ENCODE data around the gene MLX.

MLX gene

DNA sequence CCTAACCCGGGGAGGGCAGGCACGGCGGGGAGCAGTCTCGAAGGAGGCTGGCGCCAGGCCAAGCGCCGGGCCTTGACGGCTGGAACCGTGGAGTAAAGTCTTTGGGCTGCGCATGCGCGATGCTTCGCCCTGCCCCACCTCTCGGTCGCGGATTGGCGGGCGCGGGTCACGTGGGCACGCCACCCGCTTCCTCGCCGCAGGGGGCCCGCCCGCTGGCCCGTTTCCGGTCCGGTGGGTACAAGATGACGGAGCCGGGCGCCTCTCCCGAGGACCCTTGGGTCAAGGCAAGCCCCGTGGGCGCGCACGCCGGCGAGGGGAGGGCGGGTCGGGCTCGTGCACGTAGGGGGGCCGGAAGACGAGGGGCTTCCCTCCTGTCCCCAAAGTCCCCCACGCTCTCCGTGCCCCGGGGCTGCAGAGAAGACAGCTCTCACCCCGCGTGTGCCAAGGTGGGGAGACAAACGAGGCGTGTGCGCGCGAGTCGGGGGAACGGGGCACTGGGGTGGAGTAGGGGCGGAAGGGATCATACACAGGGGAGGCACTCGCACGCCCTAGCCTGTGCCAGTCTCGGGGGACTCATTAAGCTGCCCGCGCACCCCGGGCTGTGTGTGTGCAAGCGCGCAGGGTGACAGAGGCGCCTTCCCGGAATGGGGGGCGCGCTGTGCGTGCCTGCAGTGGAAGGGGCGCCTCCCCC lies at the start of gene MLX:
TSS of gene MLX (plus strand) at position 218 of the 691 bp plus-strand sequence. CDS start at position 243, 25 bp downstream.
- peak; percentile 83 for DNase-seq

- peak; percentile 83 for DNase-seq
Observed at GRCh38 chr17:42517516-42517915, 49.4 kb upstream of the MLX start.

- peak; percentile 90 for DNase-seq
Observed at GRCh38 chr17:42518046-42518754, 48.7 kb upstream of the MLX start.

- peak; percentile 69 for DNase-seq
Observed at GRCh38 chr17:42518755-42519545, 48.0 kb upstream of the MLX start.

DNA sequence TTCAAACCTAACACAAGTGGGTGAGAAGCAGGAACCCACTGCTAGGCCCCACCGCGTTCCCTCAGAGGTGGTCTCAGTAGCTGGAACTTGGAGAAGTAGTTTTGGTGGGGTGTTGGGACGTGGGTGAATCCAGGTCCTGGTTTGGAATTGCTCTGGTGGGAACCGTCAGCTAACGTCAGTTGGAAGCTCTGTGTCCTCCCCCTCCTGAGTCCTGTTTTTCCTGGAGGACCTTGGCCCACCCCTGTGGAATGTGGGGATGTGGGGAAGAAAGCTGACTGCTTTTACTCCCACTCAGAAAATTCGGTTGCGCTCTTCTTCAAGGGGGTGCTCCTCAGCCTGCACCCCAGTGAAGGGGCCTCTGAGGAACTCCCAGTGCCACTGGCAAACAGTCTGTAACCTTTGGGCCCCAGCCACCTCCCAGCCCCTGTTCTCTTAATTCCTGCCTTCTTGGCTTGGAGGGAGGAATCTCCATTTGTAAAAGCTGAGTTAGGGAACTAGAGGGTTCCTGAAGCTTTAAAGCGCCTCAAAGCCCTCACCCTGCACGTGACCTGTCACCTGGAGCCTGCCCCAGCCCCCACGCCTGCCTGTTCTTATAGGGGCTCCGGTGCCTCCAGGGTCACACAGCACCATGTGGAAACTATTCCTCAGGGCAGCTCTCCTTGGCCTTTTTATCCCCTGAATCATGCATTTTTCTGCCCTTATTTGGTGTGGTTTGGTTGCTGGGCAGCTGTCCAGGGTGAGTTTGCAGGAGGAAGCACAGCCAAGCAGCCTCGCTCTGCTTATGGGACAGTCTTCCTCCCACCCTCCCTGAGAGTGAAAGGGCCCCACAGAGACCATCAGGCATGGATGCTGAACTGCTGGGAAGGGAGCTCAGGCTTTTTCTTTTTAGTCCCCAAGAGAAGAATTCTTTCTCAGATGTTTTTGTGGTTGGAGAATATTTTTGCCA lies 47.1 kb upstream of the MLX start:
- peak; percentile 5 for DNase-seq

DNA sequence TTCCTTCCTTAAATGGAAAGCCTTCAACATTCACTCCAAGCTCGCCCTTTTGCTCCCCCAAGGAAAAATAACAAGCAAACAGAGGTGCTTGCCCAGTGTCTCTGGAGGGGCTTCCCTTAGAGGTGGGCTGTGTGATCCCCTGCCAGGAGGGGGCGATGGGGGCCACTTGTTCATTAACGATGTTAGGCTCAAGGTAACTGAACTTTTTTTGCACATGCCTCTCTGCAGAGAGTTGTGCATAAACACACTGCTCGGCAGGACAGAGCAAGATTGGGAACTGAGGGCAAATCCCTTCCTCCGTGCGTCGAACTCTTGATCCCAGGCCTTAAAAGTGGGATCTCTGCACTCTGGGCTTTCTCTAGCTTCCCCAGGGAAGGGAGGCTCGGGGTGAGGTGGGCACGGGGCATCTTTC lies 46.4 kb upstream of the MLX start:
- no peak for DNase-seq

DNA sequence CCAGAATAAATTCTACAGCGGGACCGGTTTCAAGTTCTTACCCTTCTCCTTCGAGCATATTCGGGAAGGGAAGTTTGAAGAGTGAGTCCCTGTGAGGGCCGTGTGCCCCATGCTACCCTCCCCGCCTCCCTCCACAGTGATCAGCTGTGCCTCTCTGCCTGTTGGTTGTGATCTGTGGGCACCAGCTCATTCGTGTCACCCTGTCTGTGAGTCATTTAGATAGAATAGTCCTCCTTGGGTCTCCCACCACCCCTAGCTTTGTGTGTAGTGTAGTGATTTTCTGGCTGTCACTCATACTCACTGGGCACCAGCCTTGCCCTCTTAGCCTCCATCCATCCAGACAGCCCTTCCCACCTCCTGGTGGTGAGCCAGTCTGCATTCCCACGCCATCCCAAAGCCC lies 45.9 kb upstream of the MLX start:
- no peak for DNase-seq

DNA sequence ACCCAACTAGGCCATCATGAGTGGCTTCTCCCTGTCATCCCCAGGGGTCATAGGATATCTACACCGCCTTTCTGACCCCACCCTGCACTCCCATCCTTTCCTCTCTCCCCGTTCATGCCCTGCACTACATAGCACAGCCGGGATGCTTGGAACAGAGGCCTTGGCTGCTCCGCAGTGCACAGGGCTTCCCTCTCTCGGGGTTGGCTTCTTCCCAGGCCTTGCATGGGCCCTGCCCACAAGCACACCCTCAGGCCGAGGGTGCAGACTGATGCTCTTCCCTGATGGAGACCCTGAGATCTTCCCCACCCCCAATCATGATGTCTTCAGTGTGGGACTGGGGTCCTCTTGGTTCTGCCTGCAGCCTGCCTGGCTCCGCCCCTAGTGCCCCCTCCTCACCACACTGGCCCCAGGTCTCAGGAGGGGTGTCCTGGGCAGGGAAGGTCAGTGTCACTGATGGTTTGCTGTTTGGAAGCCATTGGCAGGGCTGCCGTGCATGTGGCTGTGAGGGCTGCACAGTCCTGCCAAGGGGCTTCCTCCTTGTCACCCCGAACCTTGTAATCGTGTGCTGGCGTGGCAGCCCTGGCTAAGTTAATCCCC lies 45.1 kb upstream of the MLX start:
- no peak for DNase-seq

DNA sequence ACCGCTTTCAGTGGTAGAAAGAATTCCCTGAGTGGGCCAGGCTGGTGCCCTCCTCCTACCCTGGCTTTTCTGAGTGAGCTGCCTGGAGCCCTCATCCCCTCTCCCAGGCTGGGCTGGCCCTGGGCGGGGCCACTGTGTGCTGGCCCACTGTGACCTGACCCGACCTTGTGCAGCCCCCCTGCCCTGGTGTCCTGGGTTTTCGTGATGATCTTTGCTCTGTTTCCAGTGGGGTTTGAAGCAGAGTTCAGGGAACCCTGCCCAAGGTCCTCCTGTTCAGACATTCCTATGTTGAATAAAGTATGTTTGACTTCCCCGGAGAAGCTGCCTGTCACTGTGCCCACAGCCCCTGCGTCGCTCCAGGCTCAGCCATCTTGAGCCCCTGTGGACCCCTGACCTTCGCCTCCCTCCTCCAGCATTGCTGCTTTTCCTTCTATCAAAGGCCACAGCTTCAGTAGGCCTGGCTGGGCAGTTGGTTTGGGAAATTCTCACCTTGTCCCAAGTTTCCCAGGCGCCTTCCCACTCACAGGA lies 44.6 kb upstream of the MLX start:
- DNase-seq: no peak

DNA sequence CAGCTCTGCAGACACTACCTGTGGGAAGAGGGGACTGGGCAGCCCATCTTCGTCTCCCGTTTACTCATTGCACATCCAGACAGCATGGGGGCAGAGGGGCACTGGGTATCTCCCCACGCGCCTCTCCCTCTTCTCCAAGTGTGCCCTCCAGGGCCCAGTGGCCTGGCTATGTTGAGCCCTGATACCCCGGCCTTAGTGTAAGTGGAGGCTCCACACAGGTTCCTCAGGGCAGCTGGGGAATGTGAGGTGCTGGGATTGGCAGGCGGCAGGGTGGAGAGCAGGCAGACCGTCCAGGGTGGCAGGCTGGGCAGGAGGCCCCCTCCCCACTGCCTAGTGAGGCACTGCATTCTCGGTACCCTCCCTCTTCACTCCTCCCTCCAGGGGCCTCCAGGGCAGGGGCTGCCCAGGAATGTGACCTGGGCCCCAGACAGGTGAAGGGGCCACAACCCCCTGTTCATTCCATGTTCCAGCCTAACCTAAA lies 44.1 kb upstream of the MLX start:
- DNase-seq: no peak

GRCh38 chr17:42525221-42525620 lies 41.7 kb upstream of the MLX start:
- no peak for DNase-seq

- DNase-seq: no peak
Observed at GRCh38 chr17:42526031-42526444, 40.9 kb upstream of the MLX start.

DNA sequence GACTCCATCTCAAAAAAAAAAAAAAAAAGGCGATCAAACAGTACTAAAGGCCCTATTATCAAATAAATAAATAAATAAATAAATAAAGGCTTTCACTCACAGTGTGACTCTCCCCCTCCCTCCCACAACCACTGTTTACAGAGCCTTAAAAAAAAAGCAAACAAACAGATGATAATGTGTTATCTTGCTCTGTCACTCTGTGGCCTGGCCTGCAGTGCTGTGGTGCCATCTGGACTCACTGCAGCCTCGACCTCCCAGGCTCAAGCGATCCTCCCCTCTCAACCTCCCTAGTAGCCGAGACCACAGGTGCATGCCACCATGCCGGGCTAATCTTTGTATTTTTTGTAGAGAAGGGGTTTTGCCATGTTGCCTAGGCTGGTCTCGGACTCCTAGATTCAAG lies 39.0 kb upstream of the MLX start:
- no peak for DNase-seq

DNA sequence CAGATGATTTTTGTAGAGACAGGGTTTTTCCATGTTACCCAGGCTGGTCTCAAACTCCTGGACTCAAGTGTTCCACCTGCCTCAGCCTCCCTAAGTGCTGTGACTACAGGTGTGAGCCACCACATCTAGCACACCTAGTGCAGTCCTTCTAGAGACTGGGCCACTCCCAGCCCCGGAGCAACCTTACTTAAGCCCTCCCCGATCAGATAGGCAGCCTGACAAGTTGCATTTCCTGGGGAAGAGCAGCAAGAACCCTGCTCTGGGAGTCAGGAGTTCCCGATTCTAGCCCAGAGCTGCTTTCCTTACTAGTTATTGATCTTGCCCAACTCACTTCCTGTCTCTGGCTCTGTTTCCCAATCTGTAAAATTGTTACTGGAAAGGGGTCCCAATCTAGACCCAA lies 37.8 kb upstream of the MLX start:
- no peak for DNase-seq

DNA sequence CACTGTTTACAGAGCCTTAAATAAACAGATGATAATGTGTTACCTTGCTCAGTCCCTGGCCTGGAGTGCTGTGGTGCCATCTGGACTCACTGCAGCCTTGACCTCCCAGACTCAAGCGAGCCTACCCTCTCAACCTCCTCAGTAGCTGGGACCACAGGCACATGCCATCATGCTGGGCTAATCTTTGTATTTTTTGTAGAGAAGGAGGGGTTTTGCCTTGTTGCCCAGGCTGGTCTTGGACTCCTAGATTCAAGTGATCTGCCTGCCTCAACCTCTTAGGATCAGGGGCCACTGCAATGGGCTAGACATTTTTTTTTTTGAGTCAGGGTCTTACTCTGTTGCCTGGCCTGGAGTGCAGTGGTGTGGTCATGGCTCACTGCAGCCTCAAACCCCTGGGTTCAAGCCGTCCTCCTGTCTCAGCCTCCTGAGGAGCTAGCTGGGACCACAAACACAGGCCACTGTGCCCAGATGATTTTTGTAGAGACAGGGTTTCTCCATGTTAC lies 35.9 kb upstream of the MLX start:
- no peak for DNase-seq

GRCh38 chr17:42531455-42532354 lies 35.2 kb upstream of the MLX start:
- DNase-seq: peak; percentile 39

GRCh38 chr17:42535155-42536047 lies 31.5 kb upstream of the MLX start:
- DNase-seq: no peak

GRCh38 chr17:42536048-42536371 lies 30.9 kb upstream of the MLX start, which contains the start of gene NAGLU:
NAGLU (plus strand) TSS chr17:42536241; CDS start chr17:42536273, 32 bp downstream.
- peak; percentile 83 for DNase-seq
